LHCN-M2 (cell line): ENCODE data around the gene DAZL. TPM values are rescaled to one million over a fixed set of nuclear protein-coding genes. Genes with fewer than 3 reads are reported as not detected.

Experiments used
- DNase-seq: peaks from one replicate; pipeline ENCODE4 v3.0.0-alpha.2; 2012; ENCODE audit warnings: low read depth
- total RNA-seq: library from RNA; depleted of rRNA; stranded (reverse); fragments of >200 nt; gene quantifications from 2 replicates; pipeline ENCODE4 v1.2.3, GENCODE V29; 2014

DAZL gene
- total RNA-seq, 1 experiment from 2014 or later = not detected

GRCh38 chr3:16596352-16597032 lies 8.7 kb downstream of the DAZL start:
- DNase-seq = no peak

GRCh38 chr3:16595778-16596177 lies 9.4 kb downstream of the DAZL start:
- DNase-seq = no peak

GRCh38 chr3:16589867-16590624 lies 15.2 kb downstream of the DAZL start:
- no peak for DNase-seq

GRCh38 chr3:16589120-16589519 lies 16.1 kb downstream of the DAZL start:
- no peak for DNase-seq

GRCh38 chr3:16587681-16588060 lies 17.6 kb downstream of the DAZL start:
- DNase-seq = no peak

GRCh38 chr3:16587047-16587680 lies 18.1 kb downstream of the DAZL start:
- no peak for DNase-seq

GRCh38 chr3:16584880-16585279 lies 20.3 kb downstream of the DAZL start:
- no peak for DNase-seq

GRCh38 chr3:16583551-16583950 lies 21.7 kb downstream of the DAZL start:
- DNase-seq = no peak

GRCh38 chr3:16570113-16570512 lies 35.1 kb downstream of the DAZL start:
- no peak for DNase-seq

GRCh38 chr3:16568532-16568931 lies 36.7 kb downstream of the DAZL start:
- no peak for DNase-seq

GRCh38 chr3:16568115-16568514 lies 37.1 kb downstream of the DAZL start:
- DNase-seq = no peak

GRCh38 chr3:16559653-16560365 lies 45.4 kb downstream of the DAZL start:
- no peak for DNase-seq

- DNase-seq = no peak
Measured at GRCh38 chr3:16554126-16554525, 51.1 kb downstream of the DAZL start.

GRCh38 chr3:16552757-16553156 lies 52.5 kb downstream of the DAZL start:
- no peak for DNase-seq

- DNase-seq = no peak
Measured at GRCh38 chr3:16551342-16551976, 53.8 kb downstream of the DAZL start.

GRCh38 chr3:16550676-16551341 lies 54.4 kb downstream of the DAZL start:
- DNase-seq = peak; percentile 80

- DNase-seq = no peak
Measured at GRCh38 chr3:16550305-16550675, 54.9 kb downstream of the DAZL start.

GRCh38 chr3:16548721-16549120 lies 56.5 kb downstream of the DAZL start:
- peak; percentile 75 for DNase-seq

- DNase-seq = no peak
Measured at GRCh38 chr3:16547561-16548357, 57.5 kb downstream of the DAZL start.
